ENCODE measurements around the gene CADPS2. TPM values are rescaled to one million over a fixed set of nuclear protein-coding genes. Genes with fewer than 3 reads are reported as not detected.

Gene CADPS2
- total RNA-seq, 2 experiments from 2014 or later = not detected

DNA sequence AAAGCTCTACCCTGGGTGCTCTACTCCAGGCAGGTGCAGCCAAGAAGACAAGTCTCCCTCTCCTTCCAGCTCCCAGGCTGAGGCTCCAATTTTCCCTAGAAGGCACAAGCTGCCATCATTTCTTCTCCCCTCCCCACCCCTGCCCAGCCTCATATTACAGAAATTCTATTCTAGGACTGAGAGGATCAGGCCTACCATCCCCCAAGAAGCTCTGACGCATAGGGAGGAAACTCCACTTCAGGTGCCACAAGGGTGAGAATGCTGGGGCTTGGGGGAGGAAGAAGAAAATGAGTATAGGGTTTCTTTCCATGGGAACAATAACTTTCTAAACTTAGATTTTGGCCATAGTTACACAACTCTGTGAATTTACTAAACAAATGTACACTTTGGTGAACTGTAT lies 617.0 kb downstream of the CADPS2 start:
- Histone ChIP-seq H2AFZ (ENCODE audit: low read length) (no peak overlapping the region), H3K27ac (ENCODE audit: low read depth, low read length, poor library complexity, severe bottlenecking) (no peak overlapping the region), H3K4me3 (ENCODE audit: low read depth, low read length, poor library complexity, severe bottlenecking) (no peak overlapping the region), H3K9me3 (ENCODE audit: low read length) (no peaks in the 10 kb centered on the region), H3K4me2 (ENCODE audit: low read length) (no peak overlapping the region), H3K79me2 (ENCODE audit: insufficient read depth, low read depth, low read length) (no peaks in the 10 kb centered on the region), H3K9me2 (ENCODE audit: insufficient read depth, low read length) (no peaks in the 10 kb centered on the region), H4K20me1 (ENCODE audit: insufficient read depth, low read length) (no peaks in the 10 kb centered on the region), H3K36me3 (ENCODE audit: insufficient read depth, low read length) (no peaks in the 10 kb centered on the region), H3K4me1 (ENCODE audit: insufficient read depth, low read length, poor library complexity, severe bottlenecking) (no peaks in the 10 kb centered on the region)
- intact Hi-C loops (cut with micrococcal nuclease; ENCODE audit: unreplicated experiment) = no loop called here
- DNase-seq (ENCODE audit: low spot score) = no peak
- POLR2A ChIA-PET = no interaction called here
- no peak for TF ChIP-seq EZH2phosphoT487 (IDR thresholded peaks at IDR 0.05; ENCODE audit: borderline replicate concordance, low read depth, low read length)
- TF ChIP-seq, protein P1, sequence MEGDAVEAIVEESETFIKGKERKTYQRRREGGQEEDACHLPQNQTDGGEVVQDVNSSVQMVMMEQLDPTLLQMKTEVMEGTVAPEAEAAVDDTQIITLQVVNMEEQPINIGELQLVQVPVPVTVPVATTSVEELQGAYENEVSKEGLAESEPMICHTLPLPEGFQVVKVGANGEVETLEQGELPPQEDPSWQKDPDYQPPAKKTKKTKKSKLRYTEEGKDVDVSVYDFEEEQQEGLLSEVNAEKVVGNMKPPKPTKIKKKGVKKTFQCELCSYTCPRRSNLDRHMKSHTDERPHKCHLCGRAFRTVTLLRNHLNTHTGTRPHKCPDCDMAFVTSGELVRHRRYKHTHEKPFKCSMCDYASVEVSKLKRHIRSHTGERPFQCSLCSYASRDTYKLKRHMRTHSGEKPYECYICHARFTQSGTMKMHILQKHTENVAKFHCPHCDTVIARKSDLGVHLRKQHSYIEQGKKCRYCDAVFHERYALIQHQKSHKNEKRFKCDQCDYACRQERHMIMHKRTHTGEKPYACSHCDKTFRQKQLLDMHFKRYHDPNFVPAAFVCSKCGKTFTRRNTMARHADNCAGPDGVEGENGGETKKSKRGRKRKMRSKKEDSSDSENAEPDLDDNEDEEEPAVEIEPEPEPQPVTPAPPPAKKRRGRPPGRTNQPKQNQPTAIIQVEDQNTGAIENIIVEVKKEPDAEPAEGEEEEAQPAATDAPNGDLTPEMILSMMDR (conservative IDR thresholded peaks at IDR 0.05; ENCODE audit: low read length) = no peak
- CTCF ChIA-PET (ENCODE audit: unreplicated experiment) = no interaction called here
- BruUV-seq (replicated peaks) = no TSS peak

Small RNA genes within 50 kb of the gene (small RNA-seq; reads per million reads assigned to genes)
- not detected for gene AC006463.1

Other genes starting within 250 kb of the CADPS2 start
- not detected in 2 replicates for gene RNF133, start 187.3 kb downstream of the CADPS2 start, total RNA-seq (2014; rRNA removed; shearing (Covaris generic))
- not detected in 2 replicates for gene RNF133, start 187.3 kb downstream of the CADPS2 start, total RNA-seq (2022)
- gene RNF148, start 183.5 kb downstream of the CADPS2 start, total RNA-seq (2014; rRNA removed; shearing (Covaris generic)) = not detected in 2 replicates
- gene RNF148, start 183.5 kb downstream of the CADPS2 start, total RNA-seq (2022) = not detected in 2 replicates
- not detected in 2 replicates for gene TAS2R16, start 109.2 kb upstream of the CADPS2 start, total RNA-seq (2014; rRNA removed; shearing (Covaris generic))
- not detected in 2 replicates for gene TAS2R16, start 109.2 kb upstream of the CADPS2 start, total RNA-seq (2022)